Right lung (tissue), 10 donors: ENCODE results near the gene XYLT2. TPM values are rescaled to one million over a fixed set of nuclear protein-coding genes. Genes with fewer than 3 reads are reported as not detected.
"Not testable (repeated sequence)": the region's sequence is repeated elsewhere in the genome, so short reads cannot be mapped to it uniquely, and the experiment has no call there.

Source experiments
- DNase-seq, 2 donors: peaks; one replicate each; pipeline ENCODE4 v3.0.0-alpha.2; 2013
- long read RNA-seq, 8 donors: transcript quantifications; one replicate each; lab custom pipeline, GENCODE V29; 2026
- polyA plus RNA-seq, 5 donors: library from polyadenylated mRNA; unstranded; fragments of 120-200 nt; gene quantifications; one replicate each; pipeline versions ENCODE4 v1.2.1 to v1.2.3, GENCODE V29; 2013; ENCODE audit warnings: inconsistent platforms in 1 of 5, low replicate concordance in 1 of 5; ENCODE audit not compliant: insufficient read length in 5 of 5, insufficient read depth in 1 of 5

Gene XYLT2
- polyA plus RNA-seq = 10 to 100 TPM; 15.9 to 25.9 (median 21.6) TPM
- long read RNA-seq, donor 1, transcript XYLT2-206 (1 exons, 2,174 nt) = major isoform, 30 of 34 reads
- long read RNA-seq, donor 1, partial matches to known transcripts = 0 of 34 reads
- long read RNA-seq, donor 1, other reads (novel, unspliced or antisense) = 0 of 34 reads
- long read RNA-seq, donor 2, transcript XYLT2-206 (1 exons, 2,174 nt) = major isoform, 13 of 18 reads
- long read RNA-seq, donor 2, partial matches to known transcripts = 0 of 18 reads
- long read RNA-seq, donor 2, other reads (novel, unspliced or antisense) = 0 of 18 reads
- long read RNA-seq, donor 3, transcript XYLT2-206 (1 exons, 2,174 nt) = major isoform, 28 of 29 reads
- long read RNA-seq, donor 3, partial matches to known transcripts = 0 of 29 reads
- long read RNA-seq, donor 3, other reads (novel, unspliced or antisense) = 0 of 29 reads
- long read RNA-seq, donor 4, transcript XYLT2-206 (1 exons, 2,174 nt) = major isoform, 25 of 26 reads
- long read RNA-seq, donor 4, partial matches to known transcripts = 0 of 26 reads
- long read RNA-seq, donor 4, other reads (novel, unspliced or antisense) = 0 of 26 reads
- long read RNA-seq, donor 5, transcript XYLT2-206 (1 exons, 2,174 nt) = major isoform, 33 of 33 reads
- long read RNA-seq, donor 5, partial matches to known transcripts = 0 of 33 reads
- long read RNA-seq, donor 5, other reads (novel, unspliced or antisense) = 0 of 33 reads
- long read RNA-seq, donor 6, transcript XYLT2-206 (1 exons, 2,174 nt) = major isoform, 32 of 38 reads
- long read RNA-seq, donor 6, partial matches to known transcripts = 0 of 38 reads
- long read RNA-seq, donor 6, other reads (novel, unspliced or antisense) = 0 of 38 reads
- long read RNA-seq, donor 7, transcript XYLT2-206 (1 exons, 2,174 nt) = major isoform, 22 of 27 reads
- long read RNA-seq, donor 7, partial matches to known transcripts = 0 of 27 reads
- long read RNA-seq, donor 7, other reads (novel, unspliced or antisense) = 0 of 27 reads
- long read RNA-seq, donor 8, transcript XYLT2-206 (1 exons, 2,174 nt) = major isoform, 11 of 14 reads
- long read RNA-seq, donor 8, partial matches to known transcripts = 0 of 14 reads
- long read RNA-seq, donor 8, other reads (novel, unspliced or antisense) = 0 of 14 reads

- peak; percentile 83 to 87 for DNase-seq
Measured at GRCh38 chr17:50345432-50346312, at the start of gene XYLT2. Gene XYLT2 (plus strand): TSS chr17:50346126. CDS start chr17:50346141, 15 bp downstream.

GRCh38 chr17:50297407-50297865, 48.5 kb upstream of the XYLT2 start:
- DNase-seq = peak; percentile 38 to 60

- DNase-seq = no peak
Measured at GRCh38 chr17:50298018-50298417, 47.9 kb upstream of the XYLT2 start.

GRCh38 chr17:50299776-50300175, 46.1 kb upstream of the XYLT2 start:
- no peak for DNase-seq

- DNase-seq = not testable (repeated sequence)
Measured at GRCh38 chr17:50300824-50301223, 45.1 kb upstream of the XYLT2 start.

DNA sequence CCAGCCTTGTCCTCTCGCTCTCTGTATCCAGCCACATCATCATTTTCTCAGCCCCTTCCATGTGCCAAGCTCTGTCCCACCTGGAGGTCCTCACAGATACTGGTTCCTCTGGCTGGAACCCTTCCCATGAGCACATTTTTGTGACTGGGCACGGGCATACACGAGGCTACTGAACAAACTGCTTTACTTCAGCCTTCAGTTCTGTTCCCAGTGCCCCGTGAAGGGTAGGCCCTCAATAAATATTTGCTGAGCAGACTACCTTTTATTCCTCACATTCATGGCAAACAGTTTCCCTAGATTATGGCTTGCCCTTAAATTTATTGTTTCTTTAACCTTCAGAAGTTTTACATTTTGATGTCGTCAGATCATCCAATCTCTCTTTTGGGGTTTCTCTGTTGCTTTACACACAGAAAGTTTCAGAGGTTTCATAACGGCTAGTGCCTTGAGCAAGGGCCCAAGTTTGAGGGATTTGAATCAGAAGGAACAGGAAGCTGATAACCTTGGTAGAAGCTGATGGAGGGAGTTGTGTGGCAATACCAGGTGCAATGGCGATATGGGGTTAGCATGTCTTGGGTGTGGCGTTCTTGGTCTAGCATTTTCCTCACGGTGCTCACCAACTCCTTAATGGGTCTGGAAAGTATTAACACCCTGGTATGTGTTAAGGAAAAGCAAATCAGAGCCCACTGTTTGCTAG, 43.9 kb upstream of the XYLT2 start:
- DNase-seq = no peak

DNA sequence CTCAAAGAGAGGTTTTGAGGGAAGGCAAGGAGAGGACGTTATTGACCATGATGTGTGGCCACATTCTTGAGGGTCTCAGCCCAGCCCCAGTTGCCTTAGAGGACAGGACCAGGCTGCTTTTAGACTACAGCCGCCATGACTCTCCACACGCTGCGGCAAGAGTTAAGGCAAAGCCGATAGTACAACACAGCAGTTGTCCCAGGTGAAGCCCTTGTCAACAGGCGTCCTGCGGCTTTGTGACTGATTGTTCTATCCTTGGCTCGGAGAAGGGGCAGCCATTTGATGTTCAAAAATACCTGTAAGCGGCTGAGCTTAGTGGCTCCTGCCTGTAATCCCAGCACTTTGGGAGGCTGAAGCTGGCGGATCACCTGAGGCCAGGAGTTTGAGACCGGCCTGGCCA, 42.9 kb upstream of the XYLT2 start:
- DNase-seq = no peak

DNA sequence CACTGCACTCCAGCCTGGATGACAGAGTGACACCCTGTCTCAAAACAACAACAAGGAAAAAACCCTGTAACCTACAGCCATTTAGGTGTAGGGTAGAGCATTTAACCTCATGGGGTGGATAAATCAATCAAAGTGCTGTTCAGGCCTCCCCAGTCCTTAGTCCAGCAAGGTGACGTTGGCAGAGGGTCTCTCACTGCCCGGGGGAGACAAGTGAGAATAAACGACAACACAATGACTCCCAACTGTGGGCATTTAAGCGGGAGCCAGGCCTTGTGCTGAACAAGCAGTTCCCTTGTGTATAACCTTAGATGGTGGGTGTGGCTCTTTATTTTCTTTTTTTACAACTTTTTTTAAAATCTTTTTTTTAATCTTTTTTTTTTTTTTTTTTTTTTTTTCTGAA, 42.3 kb upstream of the XYLT2 start:
- DNase-seq = no peak

DNA sequence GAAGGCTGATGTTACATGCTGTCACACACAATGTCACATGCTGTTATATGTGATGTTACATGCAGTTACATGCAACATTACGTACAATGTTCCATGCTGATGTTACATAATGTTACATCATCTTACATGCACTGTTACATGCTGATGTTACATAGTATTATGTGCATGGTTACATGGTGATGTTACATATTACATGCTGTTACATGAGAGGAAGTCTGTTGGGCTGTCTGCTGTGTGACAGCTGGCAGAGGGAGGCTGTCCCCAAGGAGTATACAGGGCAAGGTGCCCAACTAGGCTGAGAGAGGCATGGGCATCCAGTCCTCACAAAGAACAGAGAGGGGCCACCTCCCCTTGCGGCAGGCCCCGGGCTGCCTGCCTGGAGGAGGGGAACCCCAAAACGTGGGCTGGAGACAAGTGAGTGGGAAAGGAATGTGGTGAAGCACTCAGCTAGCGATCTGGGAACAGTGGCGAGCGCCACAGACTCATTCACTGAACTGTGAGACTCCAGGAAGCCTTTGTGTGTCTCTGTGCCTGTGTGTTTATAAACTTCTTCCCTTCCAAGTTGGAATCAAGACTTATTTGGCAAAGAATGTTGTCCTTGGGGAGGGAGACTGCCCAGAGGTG, 41.0 kb upstream of the XYLT2 start:
- DNase-seq = no peak

GRCh38 chr17:50307654-50308053, 38.3 kb upstream of the XYLT2 start:
- no peak for DNase-seq

DNA sequence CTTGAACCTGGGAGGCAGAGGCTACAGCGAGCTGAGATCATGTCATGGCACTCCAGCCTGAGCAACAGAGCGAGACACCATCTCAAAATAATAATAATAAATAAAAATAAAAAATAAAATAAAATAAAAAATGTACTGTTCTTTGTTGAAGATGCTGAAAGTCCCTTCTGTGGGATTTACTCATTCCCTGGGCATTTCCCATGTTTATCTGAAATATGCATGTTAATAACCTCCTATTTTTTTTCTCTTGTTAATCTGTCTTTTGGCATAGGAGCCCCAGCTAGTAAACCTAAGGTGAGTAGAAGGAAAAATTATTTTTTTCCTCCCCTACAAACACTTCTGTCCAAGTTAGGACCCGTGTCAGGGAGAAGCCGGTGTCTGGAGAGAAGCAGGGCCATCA, 37.3 kb upstream of the XYLT2 start:
- no peak for DNase-seq

GRCh38 chr17:50310455-50311111, 35.3 kb upstream of the XYLT2 start:
- no peak for DNase-seq

DNA sequence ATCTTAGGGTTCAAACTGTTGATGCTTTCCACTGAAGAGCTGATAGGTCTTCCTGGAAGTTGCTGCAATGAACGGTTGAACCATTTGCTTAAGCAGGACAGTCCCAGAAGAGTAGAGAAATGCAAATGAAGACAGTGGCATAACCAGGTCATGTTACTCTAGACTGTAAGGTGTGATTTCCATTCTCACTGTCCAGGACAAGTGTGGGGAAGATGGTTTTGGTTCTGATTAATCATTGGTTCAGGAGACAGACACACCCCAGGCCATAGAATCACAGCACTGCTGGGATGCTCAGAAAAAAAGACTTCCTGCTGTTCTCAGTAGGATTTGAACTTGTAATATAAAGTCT, 34.8 kb upstream of the XYLT2 start:
- no peak for DNase-seq

GRCh38 chr17:50311483-50311882, 34.4 kb upstream of the XYLT2 start:
- no peak for DNase-seq

GRCh38 chr17:50312308-50312707, 33.6 kb upstream of the XYLT2 start:
- no peak for DNase-seq

GRCh38 chr17:50314456-50315011, 31.4 kb upstream of the XYLT2 start:
- DNase-seq = no peak

GRCh38 chr17:50316016-50316587, 29.8 kb upstream of the XYLT2 start:
- no peak for DNase-seq

DNA sequence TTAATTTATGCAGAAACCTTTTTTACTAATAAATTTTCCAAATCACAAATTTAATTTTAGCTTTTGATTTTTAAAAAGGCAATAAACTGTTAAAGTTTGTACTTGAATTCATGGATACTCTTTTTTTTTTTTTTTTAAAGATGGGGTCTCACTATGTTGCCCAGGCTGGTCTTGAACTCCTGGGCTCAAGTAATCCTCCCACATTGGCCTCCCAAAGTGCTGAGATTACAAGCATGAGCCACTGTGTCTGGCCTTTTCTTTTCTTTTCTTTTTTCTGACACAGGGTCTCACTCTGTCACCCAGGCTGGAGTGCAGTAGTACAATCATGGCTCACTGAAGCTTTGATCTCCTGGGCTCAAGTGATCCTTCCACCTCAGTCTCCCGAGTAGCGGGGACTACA, 29.3 kb upstream of the XYLT2 start:
- not testable (repeated sequence) for DNase-seq

- no peak for DNase-seq
Measured at GRCh38 chr17:50317121-50317520, 28.8 kb upstream of the XYLT2 start.
